ENCODE results near the gene GRAMD1C.
A peak's percentile ranks its signal among the peaks of the same experiment; 100 is the strongest.
"Not testable (repeated sequence)": the region's sequence is repeated elsewhere in the genome, so short reads cannot be mapped to it uniquely, and the experiment has no call there.

Gene GRAMD1C

DNA sequence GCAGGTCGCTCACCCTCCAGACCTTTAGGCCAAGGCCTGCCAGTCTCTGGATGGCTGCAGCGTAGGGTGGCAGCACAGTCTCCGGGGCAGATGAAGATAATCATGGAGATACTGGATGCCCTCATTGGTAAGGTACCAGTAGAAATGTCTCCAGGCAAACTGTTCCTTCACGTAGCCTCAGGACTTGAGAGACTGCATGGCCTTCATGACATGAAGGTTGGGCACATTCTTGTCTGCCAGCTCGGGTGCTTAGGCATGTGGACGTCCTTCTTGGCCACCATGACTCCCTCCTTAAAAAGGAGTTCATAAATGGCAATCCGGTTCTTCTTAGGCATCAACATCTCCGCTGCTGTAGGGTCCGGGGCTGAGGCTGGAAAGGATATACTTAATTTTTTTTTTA is 11.8 kb downstream of the GRAMD1C start:
- DNase-seq (ENCODE audit: low spot score), result not testable (repeated sequence)

DNA sequence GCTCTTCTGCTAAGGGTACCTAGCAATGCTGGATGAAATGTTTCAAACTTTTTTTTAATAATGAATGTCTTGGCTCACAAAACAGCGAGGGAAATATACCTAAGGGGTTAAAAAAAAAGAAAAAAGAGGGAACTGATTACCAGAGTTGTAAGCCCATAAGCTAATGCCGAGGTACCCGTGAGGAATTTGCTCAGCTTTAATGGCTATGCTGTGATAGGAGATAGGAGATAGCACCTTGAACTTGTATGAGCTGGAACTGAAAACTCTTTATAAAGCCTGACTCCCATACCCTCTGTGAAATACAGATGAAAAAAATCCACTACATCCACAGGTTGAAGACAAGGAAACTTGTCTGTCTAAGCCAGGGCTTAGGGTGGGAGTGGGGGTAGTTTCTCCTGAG is 13.9 kb downstream of the GRAMD1C start:
- no peak for DNase-seq (ENCODE audit: low spot score)

DNA sequence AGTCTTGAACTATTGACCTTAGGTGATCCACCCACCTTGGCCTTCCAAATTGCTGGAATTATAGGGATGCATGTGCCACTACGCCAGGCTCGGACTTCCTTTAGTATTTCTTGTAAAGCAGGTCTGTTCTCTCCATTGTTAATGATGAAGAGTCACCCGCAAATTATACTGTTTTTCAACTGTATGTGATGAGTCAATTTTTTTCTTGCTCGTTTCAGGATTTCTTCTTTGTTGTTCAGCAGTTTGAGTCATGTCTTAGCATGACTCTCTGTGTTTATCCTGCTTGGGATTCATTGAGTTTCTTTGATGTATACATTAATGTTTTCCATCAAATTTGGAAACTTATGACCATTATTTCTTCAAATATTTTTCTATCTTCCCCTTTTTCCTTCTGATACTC is 28.9 kb downstream of the GRAMD1C start:
- no peak for DNase-seq (ENCODE audit: low spot score)

DNA sequence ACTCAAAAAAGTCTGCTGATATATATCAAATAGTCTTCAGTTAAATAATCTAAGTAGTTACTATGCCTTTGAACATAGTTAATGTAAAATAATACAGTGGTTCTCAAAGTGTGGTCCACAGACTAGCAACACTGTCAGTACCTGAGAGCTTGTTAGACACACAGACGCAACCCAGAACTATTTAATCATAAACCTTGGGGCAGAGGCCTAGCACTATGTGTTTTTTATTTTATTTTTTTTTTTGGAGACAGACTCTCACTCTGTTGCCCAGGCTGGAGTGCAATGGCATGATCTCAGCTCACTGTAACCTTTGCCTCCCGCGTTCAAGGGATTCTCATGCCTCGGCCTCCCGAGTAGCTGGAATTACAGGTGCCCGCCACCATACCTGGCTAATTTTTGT is 34.7 kb downstream of the GRAMD1C start:
- no peak for DNase-seq (ENCODE audit: low spot score)

DNA sequence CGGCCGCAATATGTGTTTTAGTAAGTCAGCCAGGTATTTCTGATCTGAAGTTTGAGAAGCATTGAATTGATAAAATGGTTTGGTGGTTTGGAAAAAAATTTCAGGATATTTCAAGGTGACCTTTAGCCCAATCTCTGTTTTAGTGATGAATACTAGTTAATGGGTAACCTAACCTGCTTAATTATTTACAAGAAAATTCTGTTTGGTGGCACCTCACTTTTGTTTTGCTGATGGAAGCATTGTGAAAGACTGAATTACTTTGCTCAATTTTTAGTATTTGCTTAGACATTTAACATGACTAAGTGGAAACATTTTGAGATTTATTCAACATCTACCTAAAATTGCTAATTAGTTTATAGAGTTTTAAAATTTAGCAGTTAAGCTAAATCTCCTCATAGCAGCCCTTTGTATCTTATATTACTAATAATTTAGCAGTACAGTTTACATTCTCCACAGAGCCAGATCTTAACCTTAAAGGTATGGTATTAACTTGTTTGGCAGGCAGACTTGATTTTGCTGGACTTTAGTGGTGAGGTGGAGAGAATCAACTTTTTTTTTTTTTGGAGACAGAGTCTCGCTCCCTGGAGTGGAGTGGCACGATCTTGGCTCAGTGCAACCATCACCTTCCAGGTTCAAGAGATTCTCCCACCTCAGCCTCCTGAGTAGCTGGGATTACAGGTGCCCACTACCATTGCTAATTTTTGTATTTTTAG is 35.4 kb downstream of the GRAMD1C start:
- no peak for DNase-seq (ENCODE audit: low spot score)

DNA sequence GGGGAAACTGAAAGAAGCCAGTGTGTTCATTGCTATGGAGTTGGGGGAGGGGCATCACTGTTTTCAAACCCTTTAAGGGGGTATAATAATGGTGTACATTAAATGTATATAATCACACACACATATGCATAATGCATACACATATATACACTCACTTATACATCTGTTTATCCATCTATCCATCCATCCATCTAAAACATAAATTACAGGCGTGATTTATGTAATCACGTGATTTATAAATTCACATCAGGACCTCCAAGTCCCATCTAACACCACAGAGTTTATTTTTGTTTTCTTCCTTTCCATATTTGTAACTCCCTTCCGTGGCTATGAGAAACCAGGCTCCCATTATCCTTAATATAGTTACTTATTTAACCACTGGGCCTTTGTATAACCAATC is 39.8 kb downstream of the GRAMD1C start:
- DNase-seq (ENCODE audit: low spot score), result no peak

DNA sequence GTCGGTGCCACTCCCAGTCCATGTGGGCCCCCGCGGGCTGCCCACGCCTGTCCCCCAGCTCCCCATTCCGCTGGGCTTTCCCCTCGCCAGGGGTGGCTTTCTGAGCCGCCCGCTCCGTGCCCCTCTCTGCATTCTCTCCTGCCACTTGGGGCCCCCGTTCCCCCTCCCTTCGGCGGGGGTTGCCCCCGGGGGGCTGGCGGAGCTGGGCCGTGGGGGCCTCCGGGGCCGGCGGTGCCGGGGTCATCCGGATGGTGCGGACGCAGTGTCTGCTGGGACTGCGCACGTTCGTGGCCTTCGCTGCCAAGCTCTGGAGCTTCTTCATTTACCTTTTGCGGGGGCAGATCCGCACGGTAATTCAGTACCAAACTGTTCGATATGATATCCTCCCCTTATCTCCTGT is 46.5 kb downstream of the GRAMD1C start:
- no peak for DNase-seq (ENCODE audit: low spot score)

DNA sequence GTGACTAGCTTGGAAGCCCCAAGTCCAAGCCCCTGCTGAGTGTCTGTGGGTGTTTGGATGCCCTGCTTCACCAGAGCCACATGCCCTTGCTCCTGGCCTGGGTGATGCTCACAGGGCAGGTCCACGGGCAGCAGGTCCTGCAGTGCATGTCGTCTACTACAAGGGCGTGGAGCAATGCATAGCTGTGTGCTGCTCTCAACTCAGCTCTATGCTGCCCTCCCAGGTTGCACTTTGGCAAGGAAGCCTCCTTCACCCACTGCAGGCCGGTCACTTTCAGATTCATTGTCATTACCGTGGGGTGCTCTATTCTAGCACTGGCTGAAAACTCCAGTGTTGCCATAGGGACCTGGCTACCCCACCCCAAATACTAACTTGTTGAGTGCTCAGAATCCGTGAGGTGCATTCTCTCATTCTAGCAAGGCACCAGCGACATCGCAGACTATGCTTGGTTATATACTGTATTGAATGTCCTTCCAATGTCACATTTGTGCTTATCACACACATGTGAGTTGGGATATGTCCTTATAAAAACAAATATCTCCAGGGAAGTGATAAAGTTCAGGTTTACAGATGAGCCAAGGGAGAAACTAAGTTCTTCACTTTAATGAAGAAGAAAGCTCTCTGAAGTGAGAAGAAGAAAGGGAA is 51.8 kb downstream of the GRAMD1C start:
- no peak for DNase-seq (ENCODE audit: low spot score)

DNA sequence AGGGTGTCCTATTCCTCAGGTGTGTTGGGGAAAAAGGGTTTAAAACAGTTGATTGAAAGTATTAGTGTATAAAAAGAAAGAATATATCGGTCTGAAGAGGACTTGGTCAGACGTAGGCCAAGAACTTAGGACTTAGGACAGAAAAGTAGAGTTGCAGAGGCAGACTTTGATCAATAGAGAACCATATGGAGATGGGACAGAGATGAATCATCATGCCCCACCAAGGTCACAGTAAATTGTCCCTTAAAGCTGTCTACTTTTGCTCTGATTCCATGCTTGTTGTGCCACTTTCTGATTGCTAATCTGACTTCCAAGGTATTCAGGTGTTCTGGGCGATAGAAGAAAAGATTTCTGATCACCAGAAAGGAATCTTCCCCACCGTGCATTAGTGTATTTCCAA is 56.3 kb downstream of the GRAMD1C start:
- DNase-seq (ENCODE audit: low spot score), result no peak

DNA sequence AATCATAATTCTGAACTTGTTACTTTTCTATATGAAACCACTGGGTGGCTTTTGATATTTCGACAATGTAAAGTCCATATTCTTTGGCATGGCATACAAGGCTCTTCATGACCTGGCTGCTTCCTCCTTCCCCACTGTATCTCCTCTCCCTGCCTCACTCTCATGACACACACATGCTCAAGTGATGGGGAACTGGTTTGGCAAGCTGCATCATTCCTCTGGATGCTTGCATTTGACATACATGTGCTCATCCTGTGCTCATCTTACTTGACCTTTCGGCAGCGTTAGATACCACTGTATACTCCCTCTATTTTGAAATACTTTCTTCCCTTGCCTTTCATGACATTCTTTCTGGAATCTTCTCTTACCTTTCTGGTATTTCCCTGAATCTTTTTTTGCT is 57.4 kb downstream of the GRAMD1C start:
- DNase-seq (ENCODE audit: low spot score), result no peak

DNA sequence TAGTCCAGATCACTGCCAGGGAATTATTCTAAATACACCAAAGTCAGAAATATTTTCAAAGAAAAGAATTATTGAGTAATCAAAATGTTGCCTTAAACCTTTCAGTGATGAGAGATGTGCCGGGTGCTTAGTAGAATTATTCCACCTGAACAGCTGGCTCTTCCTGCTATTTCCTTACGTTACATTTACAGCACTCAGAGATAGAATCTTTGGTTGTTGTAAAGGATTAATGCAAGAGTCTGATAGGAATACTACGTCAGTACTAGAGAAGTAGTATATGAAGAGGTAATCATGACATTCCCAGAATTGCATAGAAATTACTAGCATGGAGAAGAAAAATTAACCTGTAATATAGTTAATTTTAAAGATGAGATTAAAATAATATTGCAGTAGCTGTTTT is 58.3 kb downstream of the GRAMD1C start:
- no peak for DNase-seq (ENCODE audit: low spot score)

DNA sequence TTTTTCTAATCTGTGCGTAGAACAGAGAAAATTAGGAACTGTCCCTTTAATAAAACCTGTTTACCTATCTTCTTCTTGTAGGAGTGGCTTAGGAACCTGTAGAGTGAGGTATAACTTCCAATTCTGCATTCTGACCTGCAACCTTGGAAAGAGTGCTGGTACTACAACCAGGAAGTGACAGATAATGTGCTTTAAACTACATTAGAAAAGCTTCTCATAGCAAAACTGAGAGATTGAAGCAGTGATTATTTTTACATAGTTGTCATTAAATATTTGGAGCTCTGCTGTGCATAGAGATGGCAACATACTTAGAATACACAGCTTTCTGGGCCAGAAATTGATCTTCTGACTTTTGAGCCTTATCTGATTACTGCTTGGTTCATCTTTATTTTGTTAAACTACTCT is 58.8 kb downstream of the GRAMD1C start:
- no peak for DNase-seq (ENCODE audit: low spot score)

DNA sequence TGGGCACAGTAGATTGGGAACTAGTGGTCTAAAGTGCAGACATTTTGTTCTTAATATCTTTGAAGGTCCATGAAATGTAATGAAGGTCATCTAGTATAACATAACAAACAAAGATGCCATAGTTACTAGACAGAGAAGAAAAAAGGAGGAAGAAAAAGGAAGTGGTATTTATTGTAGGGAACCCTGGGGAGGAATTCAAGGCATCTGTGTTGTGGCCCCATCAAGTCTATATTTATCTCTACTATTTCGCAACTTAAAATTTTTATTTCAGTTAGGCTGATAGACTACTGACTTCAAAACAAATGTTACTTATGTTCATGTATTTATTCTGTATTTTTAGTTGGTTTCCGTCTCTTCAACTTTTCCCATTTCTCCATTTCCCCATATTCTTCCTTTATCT is 60.3 kb downstream of the GRAMD1C start:
- DNase-seq (ENCODE audit: low spot score), result no peak

DNA sequence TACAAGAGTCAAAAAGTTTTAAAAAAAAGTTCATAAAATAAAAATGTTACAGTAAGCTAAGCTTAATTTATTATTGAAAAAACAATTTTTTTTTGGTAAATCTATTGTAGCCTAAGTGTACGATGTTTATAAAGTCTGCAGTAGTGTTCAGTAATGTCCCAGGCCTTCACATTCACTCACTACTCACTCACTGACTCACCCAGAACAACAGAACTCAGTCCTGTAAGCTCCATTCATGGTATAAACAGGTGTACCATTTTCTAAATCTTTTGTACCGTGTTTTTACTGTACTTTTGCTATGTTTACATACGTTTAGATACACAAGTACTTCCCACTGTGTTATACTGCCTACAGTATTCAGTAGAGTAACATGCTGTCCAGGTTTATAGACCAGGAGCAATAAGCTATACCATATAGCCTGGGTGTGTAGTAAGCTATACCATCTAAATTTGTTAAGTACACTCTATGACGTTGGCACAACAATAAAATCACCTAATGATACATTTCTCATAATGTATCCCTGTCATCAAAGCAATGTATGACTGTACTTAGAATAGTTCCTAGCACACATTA is 68.1 kb downstream of the GRAMD1C start:
- DNase-seq (ENCODE audit: low spot score), result no peak

DNA sequence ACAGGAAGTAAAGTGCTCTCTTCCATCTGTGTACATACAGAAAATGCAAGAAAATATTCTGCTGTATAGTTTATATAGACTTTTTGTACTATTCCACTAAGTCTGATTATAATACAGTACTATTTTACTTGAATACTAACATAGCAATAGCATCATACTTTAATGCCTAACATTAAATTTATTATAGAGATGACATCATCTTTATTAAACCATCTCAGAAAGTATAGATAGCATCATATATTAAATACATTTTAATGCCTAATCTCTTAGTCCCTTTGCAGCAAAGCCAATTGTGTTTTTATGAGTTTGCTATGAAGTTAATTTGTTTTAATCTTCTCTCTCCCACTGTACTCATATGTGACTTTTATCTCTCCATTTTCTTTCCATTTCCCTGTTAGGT is 69.5 kb downstream of the GRAMD1C start:
- no peak for DNase-seq (ENCODE audit: low spot score)

DNA sequence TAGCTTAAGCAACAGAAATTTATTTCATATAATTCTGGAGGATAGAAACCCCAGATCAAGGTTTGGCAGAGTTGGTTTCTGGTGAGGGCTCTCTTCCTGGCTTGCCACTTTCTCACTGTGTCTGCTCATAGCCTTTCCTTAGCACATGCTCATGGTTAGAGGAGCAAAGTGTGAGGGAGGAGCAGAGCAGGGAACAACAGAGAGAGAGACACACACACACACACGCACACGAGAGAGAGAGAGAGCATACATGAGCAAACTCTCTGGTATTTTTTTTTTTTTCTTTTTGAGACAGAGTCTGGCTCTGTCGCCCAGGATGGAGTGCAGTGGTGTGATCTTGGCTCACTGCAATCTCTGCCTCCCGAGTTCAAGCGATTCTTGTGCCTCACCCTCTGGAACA is 72.4 kb downstream of the GRAMD1C start:
- no peak for DNase-seq (ENCODE audit: low spot score)

DNA sequence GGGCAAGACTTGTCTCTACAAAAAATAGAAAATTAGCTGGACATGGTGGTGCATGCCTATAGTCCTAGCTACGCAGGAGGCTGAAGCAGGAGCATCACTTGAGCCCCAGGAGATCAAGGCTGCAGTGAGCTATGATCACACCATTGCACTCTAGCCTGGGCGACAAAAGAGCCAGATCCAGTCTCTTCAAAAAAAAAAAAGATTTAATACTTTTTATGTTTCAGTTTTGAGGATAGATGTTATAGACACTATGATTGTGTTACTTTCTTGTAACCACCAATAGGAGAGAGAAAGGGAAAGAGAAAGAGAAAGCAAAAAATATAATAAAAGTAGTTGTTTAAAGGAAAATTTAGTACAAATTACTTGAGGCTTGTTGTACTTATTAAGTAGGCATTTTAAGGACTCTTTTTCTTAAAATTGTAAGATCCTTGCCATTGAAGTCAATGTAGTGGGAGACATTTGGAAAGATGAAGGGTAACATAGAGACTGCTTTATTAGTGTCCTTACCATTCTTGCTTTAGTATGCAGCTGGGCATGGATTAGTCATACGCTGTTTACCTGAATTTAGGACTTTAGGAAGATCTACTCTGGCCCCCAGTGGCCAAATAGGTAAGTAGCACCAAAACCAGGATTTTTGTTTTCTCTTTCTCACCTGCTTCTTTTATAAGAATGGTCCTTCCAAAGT is 74.1 kb downstream of the GRAMD1C start:
- peak; percentile 47 for DNase-seq (ENCODE audit: low spot score)

DNA sequence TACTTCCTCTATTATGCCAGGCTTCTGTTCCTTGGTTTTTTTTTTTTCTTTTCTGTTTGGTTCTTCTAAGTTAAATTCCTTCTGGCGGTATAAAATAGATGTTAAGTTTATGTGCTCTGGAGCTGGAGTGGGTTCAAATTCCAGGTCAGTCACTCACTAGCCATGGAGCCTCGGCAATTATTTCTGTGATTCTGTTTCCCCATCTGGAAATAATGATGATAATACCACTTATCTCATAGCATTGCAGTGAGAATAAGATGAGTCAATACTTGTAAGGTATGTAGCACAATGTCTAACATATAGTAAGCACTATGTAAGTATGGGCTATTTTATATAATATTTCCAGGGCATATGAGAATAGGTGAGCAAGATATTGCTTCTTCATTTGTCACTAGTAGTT is 76.1 kb downstream of the GRAMD1C start:
- no peak for DNase-seq (ENCODE audit: low spot score)

DNA sequence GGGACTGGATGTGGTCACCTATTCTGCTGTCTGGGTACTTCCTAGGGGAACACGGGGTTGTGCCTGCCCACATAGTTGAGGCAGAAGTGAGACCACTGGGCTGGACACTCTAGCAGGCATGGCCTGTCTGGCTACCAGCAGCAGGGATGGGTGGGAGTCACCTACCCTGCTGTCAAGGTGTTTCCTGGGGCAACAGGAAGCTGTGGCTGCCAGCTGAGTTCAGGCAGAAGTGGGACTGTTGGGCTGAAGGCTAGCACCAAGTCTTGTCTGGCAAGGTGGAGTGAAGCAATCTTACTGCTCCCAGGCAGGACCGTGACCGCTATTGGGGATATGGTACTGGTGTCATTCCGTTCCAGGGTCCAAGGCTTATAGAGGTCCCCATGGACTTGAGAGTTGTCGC is 89.0 kb downstream of the GRAMD1C start:
- no peak for DNase-seq (ENCODE audit: low spot score)

DNA sequence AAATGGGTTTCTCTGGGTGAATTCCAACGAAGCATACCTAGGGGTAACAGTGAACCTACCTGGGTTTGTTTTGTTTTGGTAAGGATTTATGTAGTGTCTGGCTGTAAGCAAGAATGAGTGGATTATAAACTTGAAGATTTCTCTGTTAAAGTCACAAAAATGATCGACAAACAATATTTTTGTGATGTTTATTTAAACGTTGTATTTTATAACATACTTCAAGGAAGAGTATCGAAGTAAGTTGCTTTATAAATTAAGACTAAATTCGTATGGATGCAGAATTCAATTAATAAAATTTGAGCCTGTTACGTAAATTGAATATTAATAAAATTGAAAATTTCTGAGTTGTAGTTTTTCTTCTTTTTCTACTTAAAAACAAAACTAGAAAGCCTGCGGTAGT is 108.2 kb downstream of the GRAMD1C start:
- no peak for DNase-seq (ENCODE audit: low spot score)

DNA sequence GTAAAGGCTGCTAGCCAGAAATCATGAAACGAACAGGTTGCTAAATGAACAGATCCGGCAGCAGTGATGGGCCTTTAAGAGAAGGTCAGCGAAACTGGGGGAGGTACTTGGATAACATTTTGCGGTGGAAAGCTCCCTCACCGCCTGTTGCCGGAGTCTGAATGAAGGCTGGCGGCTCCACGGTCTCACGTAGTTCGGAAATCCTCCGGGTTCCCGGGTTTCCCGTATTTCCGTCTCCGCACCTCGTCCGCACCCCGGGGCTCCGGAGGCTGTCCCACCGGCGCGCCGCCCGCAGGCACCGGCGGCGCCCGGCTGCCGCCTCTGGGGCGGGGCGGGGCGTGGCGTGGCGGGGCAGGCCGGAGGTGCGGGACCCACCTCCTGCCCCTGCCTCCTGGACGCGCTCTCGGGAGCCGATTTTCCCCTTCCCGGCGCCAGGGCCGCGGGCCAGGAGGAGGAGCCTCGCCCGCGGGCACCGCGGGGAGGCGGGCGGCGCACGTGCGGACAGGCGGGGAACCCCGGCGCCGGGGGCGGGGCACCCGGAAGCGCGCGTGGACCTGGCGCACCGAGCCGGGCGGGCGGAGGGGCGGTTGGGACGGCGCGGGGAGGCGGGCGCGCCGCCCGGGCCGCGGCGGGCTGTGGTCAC is 108.9 kb downstream of the GRAMD1C start, which contains the start of gene ZDHHC23:
TSS of gene ZDHHC23 (plus strand) at position 642 of the 643 bp plus-strand sequence. CDS start 790 bp downstream, outside the sequence.
- peak; percentile 33 for DNase-seq (ENCODE audit: low spot score)

Measured in SK-N-DZ (cell line).